Vagina (tissue), 2 donors: ENCODE data around the gene SAMD4A.

ENCODE experiments used
- POLR2A ChIP-seq, 2 donors: fragments of 450-650 bp; IDR thresholded peaks; one replicate each; pipeline ENCODE4 v1.6.1; 2017; ENCODE audit warnings: antibody characterized with exemption in 2 of 2, mild to moderate bottlenecking in 2 of 2, moderate library complexity in 2 of 2
- TF ChIP-seq, protein P1 (sequence below), 3 experiments: fragments of 450-650 bp in 2 of 3; fragments of 200-600 bp in 1 of 3; sonication (generic) in 1 of 3; IDR thresholded peaks; one replicate each; pipeline ENCODE4 v1.5.1; 2017 to 2019; ENCODE audit warnings: antibody characterized with exemption in 3 of 3, mild to moderate bottlenecking in 2 of 3, moderate library complexity in 2 of 3

DNA sequence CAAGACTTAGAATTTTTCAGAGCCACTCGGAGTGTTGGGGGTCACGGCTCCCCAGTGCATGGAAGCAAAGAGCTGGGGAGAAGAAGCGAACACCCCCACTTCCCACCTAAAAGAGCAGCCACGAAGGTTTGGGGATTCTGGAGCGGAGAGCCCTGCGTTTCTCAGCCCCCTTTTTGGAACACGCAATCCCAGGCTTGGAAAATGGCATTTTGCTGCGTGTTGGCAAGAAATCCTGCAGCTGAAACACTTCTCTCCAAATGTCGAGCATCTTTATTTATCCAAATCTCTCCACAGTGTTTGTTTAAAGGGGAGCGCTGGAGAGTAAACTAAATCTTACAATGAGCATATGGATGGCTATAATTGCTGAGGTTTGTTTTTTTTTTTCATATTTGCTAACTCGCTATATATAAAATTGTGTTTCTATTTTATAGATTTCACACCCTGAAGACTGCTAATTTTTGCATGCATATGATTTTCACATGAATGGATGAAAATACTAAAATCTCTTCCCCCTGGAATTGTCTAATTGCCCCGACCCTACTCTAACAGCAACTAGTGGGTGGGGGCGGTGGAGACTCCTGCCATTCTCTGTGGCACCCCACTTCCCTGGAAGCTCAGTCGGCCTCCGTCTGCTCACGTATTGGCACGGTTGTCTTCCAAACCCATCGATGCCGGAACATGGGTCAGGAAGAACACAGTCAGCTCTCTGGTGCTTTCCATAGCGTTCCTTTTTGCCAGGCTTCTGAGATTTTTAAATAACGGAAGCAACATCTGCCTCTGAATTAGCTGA, 215.2 kb downstream of the SAMD4A start:
- TF ChIP-seq, protein P1, sequence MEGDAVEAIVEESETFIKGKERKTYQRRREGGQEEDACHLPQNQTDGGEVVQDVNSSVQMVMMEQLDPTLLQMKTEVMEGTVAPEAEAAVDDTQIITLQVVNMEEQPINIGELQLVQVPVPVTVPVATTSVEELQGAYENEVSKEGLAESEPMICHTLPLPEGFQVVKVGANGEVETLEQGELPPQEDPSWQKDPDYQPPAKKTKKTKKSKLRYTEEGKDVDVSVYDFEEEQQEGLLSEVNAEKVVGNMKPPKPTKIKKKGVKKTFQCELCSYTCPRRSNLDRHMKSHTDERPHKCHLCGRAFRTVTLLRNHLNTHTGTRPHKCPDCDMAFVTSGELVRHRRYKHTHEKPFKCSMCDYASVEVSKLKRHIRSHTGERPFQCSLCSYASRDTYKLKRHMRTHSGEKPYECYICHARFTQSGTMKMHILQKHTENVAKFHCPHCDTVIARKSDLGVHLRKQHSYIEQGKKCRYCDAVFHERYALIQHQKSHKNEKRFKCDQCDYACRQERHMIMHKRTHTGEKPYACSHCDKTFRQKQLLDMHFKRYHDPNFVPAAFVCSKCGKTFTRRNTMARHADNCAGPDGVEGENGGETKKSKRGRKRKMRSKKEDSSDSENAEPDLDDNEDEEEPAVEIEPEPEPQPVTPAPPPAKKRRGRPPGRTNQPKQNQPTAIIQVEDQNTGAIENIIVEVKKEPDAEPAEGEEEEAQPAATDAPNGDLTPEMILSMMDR (IDR thresholded peaks at IDR 0.05), result no peak
- TF ChIP-seq POLR2A (IDR thresholded peaks at IDR 0.05), result no peak
